Loucy (cell line): ENCODE measurements around the gene KBTBD12.

ENCODE experiments used
- CTCF ChIP-seq: fragments of 200-600 bp; sonication (generic); conservative IDR thresholded peaks from 2 replicates; pipeline ENCODE4 v1.5.1; 2014; ENCODE audit warnings: mild to moderate bottlenecking, antibody characterized with exemption, low read length
- EZH2phosphoT487 ChIP-seq: fragments of 200-600 bp; IDR thresholded peaks from 2 replicates; pipeline ENCODE4 v1.6.1; 2018; ENCODE audit warnings: antibody characterized with exemption, mild to moderate bottlenecking, moderate library complexity, borderline replicate concordance

DNA sequence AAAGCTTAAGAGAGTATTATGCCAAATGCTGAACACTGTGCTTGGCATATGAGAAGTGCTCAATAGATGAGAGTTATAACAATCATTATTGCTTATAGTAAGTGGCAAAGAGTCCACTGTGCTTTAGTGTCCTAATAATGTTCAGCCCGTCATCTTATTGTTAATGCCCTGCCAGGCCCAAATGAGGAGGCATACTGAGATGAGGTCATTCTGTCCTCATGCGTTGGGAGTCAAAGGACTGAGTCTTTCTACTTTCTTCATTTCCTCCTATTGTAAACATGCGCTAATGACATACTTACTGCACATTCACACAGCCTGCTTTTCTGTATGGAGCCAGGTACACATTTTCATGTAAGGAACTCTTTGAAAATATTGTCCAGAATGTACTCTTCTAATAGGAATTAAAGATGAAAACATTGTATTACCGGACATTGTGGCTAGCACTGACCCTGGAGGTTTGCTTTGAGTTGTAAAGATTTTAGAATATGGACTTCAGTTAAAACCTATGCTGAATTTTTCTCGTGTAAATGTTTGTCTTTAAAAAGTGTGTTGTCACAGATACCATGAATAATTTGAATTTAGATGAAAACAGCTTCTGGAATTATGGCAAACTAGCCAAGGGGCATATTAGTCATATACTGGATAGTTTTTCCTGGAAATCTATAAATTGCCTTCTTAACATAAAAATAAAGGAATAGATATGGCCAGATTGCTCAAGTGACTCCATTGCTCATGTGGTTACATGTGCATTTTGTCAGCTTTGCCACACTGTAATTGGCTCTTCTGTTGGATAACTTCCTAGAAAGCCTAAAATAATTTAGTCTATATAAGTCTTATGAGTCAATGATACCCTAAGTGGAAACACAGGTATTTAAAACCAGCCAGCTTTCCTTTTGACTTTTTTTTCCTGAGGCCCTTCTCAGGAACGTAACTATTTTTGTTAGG is 38.3 kb downstream of the KBTBD12 start:
- TF ChIP-seq CTCF (no peak), EZH2phosphoT487 (no peak)
